Neuronal stem cell (in vitro differentiated cells): ENCODE results near the gene PLXNA1.

Source experiments
- DNase-seq: peaks from one replicate; pipeline ENCODE4 v3.0.0-alpha.2; 2013; ENCODE audit warnings: low spot score
- H2AFZ ChIP-seq: one replicate; pipeline ENCODE4 v1.6.1; 2013; ENCODE audit warnings: mild to moderate bottlenecking, low read length, inconsistent platforms
- H2AK5ac ChIP-seq: 2 replicates; pipeline ENCODE4 v1.6.1; 2013; ENCODE audit warnings: low read depth, mild to moderate bottlenecking, inconsistent platforms, low read length, moderate library complexity, mixed read lengths
- H2BK120ac ChIP-seq: 2 replicates; pipeline ENCODE4 v1.6.1; 2013; ENCODE audit warnings: low read depth, mild to moderate bottlenecking, inconsistent platforms, low read length, moderate library complexity, mixed read lengths
- H2BK12ac ChIP-seq: one replicate; pipeline ENCODE4 v1.6.1; 2013; ENCODE audit warnings: low read length, inconsistent platforms
- H2BK15ac ChIP-seq: 2 replicates; pipeline ENCODE4 v1.6.1; 2013; ENCODE audit warnings: mild to moderate bottlenecking, low read length, inconsistent platforms, mixed read lengths
- H2BK5ac ChIP-seq: one replicate; pipeline ENCODE4 v1.6.1; 2013; ENCODE audit warnings: inconsistent platforms, mild to moderate bottlenecking, low read length, moderate library complexity
- H3K14ac ChIP-seq: one replicate; pipeline ENCODE4 v1.6.1; 2013; ENCODE audit warnings: low read length, inconsistent platforms
- H3K18ac ChIP-seq: 2 replicates; pipeline ENCODE4 v1.6.1; 2013; ENCODE audit warnings: low read length, inconsistent platforms
- H3K23ac ChIP-seq: 2 replicates; pipeline ENCODE4 v1.6.1; 2013; ENCODE audit warnings: low read depth, mild to moderate bottlenecking, mixed read lengths, low read length, inconsistent platforms; ENCODE audit not compliant: poor library complexity
- H3K27ac ChIP-seq: replicated peaks from 3 replicates; pipeline ENCODE4 v1.5.1; 2013; ENCODE audit warnings: low read length, inconsistent platforms
- H3K27me3 ChIP-seq, 3 experiments: 2 replicates each; pipeline ENCODE4 v1.6.1; 2013; ENCODE audit warnings: low read length in 3 of 3, mild to moderate bottlenecking in 2 of 3, inconsistent platforms in 1 of 3, low read depth in 1 of 3, mixed read lengths in 1 of 3, moderate library complexity in 1 of 3; ENCODE audit not compliant: control insufficient read depth in 3 of 3, insufficient read depth in 3 of 3
- H3K36me3 ChIP-seq, 2 donors: replicated peaks in 1 of 2; 2 replicates each; pipeline ENCODE4 v1.6.1; 2013; ENCODE audit warnings: low read length in 2 of 2; ENCODE audit not compliant: control insufficient read depth in 2 of 2, insufficient read depth in 2 of 2
- H3K4ac ChIP-seq: 2 replicates; pipeline ENCODE4 v1.6.1; 2013; ENCODE audit warnings: inconsistent platforms, mild to moderate bottlenecking, low read length, moderate library complexity
- H3K4me1 ChIP-seq, 2 donors: 1 replicate in 1 of 2; 2 replicates in 1 of 2; pipeline ENCODE4 v1.6.1; 2013; ENCODE audit warnings: low read length in 2 of 2, low read depth in 1 of 2; ENCODE audit not compliant: control insufficient read depth in 2 of 2, insufficient read depth in 1 of 2
- H3K4me2 ChIP-seq: one replicate; pipeline ENCODE4 v1.6.1; 2013; ENCODE audit warnings: mild to moderate bottlenecking, low read length, inconsistent platforms; ENCODE audit not compliant: insufficient read depth, poor library complexity, severe bottlenecking
- H3K4me3 ChIP-seq, 2 donors: 2 replicates each; pipeline ENCODE4 v1.5.1; 2013; ENCODE audit warnings: low read length in 2 of 2, mild to moderate bottlenecking in 2 of 2, inconsistent platforms in 1 of 2, moderate library complexity in 1 of 2
- H3K79me1 ChIP-seq: one replicate; pipeline ENCODE4 v1.6.1; 2013; ENCODE audit warnings: low read depth, mild to moderate bottlenecking, inconsistent platforms, low read length, moderate library complexity
- H3K9ac ChIP-seq: one replicate; pipeline ENCODE4 v1.6.1; 2013; ENCODE audit warnings: mild to moderate bottlenecking, low read depth, low read length, inconsistent platforms; ENCODE audit not compliant: poor library complexity
- H3K9me3 ChIP-seq, 2 donors: replicated peaks in 1 of 2; 2 replicates each; pipeline versions ENCODE3 to v1.6.1; 2013; ENCODE audit warnings: low read length in 2 of 2, mild to moderate bottlenecking in 2 of 2, inconsistent platforms in 1 of 2, low read depth in 1 of 2, mixed read lengths in 1 of 2, moderate library complexity in 1 of 2; ENCODE audit not compliant: control insufficient read depth in 2 of 2, insufficient read depth in 1 of 2
- H4K8ac ChIP-seq: one replicate; pipeline ENCODE4 v1.6.1; 2013; ENCODE audit warnings: low read depth, mild to moderate bottlenecking, inconsistent platforms, low read length, moderate library complexity
- H4K91ac ChIP-seq: one replicate; pipeline ENCODE4 v1.6.1; 2013; ENCODE audit warnings: low read length, low read depth, mild to moderate bottlenecking, inconsistent platforms; ENCODE audit not compliant: poor library complexity
- WGBS, 2 donors: extraction: QIAGEN DNeasy Blood & Tissue Kit; methylation state at CpG; one replicate each; pipeline ENCODE4 v1.1.7; 2013; ENCODE audit warnings: missing lambda C conversion rate in 2 of 2, mixed read lengths in 1 of 2; ENCODE audit not compliant: insufficient read length in 2 of 2, insufficient replicate concordance in 1 of 2; ENCODE audit errors: extremely low coverage in 2 of 2; 5-methylcytosine and 5-hydroxymethylcytosine counted together

PLXNA1 gene

DNA sequence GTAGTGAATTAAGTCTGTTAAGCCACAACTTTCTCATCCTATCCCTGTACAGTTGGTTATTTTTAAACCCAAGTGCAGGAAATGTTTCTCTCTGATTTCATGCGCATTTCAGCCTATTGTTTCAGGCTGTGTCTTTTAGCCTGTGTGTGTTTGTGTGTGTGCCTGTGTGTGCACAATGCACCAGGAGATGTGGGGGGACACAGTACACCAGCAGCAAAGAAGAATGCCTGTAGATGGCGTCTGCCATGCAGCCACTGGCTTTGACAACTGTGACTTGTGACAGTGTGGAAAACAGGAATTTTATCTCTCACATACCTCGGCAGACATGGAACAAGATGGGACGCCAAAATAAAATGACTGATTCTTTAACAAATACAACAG lies 43.6 kb upstream of the PLXNA1 start:
- Histone ChIP-seq H3K14ac (no peak overlapping the region), H3K36me3 (no peaks in the 10 kb centered on the region), H3K18ac (no peak overlapping the region), H2BK15ac (no peak overlapping the region), H3K27ac (no peak overlapping the region), H3K4me1 (peaks cover 5 to 15% of the 10 kb centered on the region in 2 donors), H3K23ac (no peak overlapping the region), H2AK5ac (no peak overlapping the region), H3K4ac (no peak overlapping the region), H3K9me3 (no peaks in the 10 kb centered on the region), H2BK12ac (no peak overlapping the region), H2AFZ (no peak overlapping the region), H2BK120ac (no peak overlapping the region), H4K8ac (no peak overlapping the region), H3K79me1 (no peaks in the 10 kb centered on the region), H4K91ac (no peak overlapping the region), H2BK5ac (no peak overlapping the region), H3K9ac (no peak overlapping the region), H3K27me3 (no peaks in the 10 kb centered on the region), H3K4me3 (no peak overlapping the region), H3K4me2 (no peak overlapping the region)
- WGBS, 2 donors = no CpG with 5 or more reads among the region's 4 CpGs
- no peak for DNase-seq

DNA sequence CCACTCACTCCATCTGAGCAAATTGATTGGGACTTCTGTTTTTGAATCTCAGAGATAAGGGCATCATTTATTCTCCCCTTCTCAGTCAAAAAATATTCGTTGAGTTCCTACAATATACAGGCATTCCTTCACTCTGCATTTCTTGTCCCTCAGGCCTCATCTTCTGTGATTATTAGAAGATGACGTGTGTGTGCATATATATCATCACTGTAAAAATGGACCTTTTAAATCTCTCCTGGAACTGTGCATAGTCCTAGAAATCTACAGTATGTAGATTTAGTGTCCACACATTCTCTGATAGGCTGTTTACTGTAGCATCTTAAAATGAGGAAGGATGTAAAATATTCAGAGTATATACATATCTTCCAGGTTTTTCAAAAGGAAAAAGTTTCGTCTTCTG lies 43.2 kb upstream of the PLXNA1 start:
- Histone ChIP-seq H3K9me3 (no peaks in the 10 kb centered on the region), H3K9ac (no peak overlapping the region), H3K23ac (no peak overlapping the region)

DNA sequence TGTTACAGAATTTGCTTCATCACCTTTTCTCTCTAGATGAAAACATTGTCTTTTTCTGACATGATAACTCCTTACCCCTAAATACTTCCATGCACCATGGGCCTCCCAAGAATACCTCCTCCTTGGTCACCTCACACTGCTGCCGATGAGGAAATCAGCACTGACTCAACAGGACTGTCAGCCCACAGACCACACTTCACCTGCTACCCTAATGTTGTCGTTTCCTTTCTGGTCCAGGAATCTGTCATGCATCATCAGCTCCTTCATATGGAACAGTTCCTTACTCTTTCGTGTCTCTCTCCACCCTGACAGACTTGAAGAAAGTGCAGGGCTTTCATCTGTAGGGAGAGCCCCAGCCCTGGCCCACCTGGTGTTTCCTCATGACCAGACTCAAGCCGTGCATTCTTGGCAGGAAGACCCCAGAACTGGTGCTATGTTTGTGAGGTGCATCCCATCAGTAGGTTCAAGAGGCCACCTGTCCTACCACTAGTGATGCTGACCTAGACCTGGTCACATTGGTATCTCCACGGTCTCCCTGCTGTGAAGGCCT lies 41.1 kb upstream of the PLXNA1 start:
- no peak overlapping the region for H3K23ac ChIP-seq
- no peak overlapping the region for H4K91ac ChIP-seq
- no peak overlapping the region for H2AFZ ChIP-seq
- H2BK12ac ChIP-seq = no peak overlapping the region
- H3K79me1 ChIP-seq = no peaks in the 10 kb centered on the region
- no CpG with 5 or more reads among the region's 5 CpGs for WGBS, 2 donors
- H2AK5ac ChIP-seq = no peak overlapping the region
- H3K4me3 ChIP-seq = no peak overlapping the region
- no peak overlapping the region for H3K4ac ChIP-seq
- no peak for DNase-seq
- H3K4me2 ChIP-seq = no peak overlapping the region
- H3K36me3 ChIP-seq = no peaks in the 10 kb centered on the region
- no peak overlapping the region for H3K9ac ChIP-seq
- H3K27ac ChIP-seq = no peak overlapping the region
- H3K4me1 ChIP-seq = peaks cover 7 to 17% of the 10 kb centered on the region in 2 donors
- no peaks in the 10 kb centered on the region for H3K27me3 ChIP-seq
- H2BK120ac ChIP-seq = no peak overlapping the region
- no peak overlapping the region for H2BK15ac ChIP-seq
- no peaks in the 10 kb centered on the region for H3K9me3 ChIP-seq
- no peak overlapping the region for H2BK5ac ChIP-seq
- no peak overlapping the region for H3K18ac ChIP-seq
- H4K8ac ChIP-seq = no peak overlapping the region
- H3K14ac ChIP-seq = no peak overlapping the region

More for the DNA sequence above, 43.2 kb upstream of the PLXNA1 start:
- no peak overlapping the region for H2BK120ac ChIP-seq
- WGBS, 2 donors = no CpG with 5 or more reads among the region's 3 CpGs
- H2BK12ac ChIP-seq = no peak overlapping the region
- H2AFZ ChIP-seq = no peak overlapping the region
- H3K4me2 ChIP-seq = no peak overlapping the region
- no peak overlapping the region for H3K4me3 ChIP-seq
- no peak overlapping the region for H3K27ac ChIP-seq
- no peak overlapping the region for H4K91ac ChIP-seq
- no peak overlapping the region for H3K18ac ChIP-seq
- H2BK5ac ChIP-seq = no peak overlapping the region
- no peak overlapping the region for H3K14ac ChIP-seq
- peaks cover 5 to 15% of the 10 kb centered on the region in 2 donors for H3K4me1 ChIP-seq
- no peaks in the 10 kb centered on the region for H3K79me1 ChIP-seq
- H3K36me3 ChIP-seq = no peaks in the 10 kb centered on the region
- no peak for DNase-seq
- no peak overlapping the region for H2BK15ac ChIP-seq
- no peak overlapping the region for H2AK5ac ChIP-seq
- no peaks in the 10 kb centered on the region for H3K27me3 ChIP-seq
- H4K8ac ChIP-seq = no peak overlapping the region
- no peak overlapping the region for H3K4ac ChIP-seq

DNA sequence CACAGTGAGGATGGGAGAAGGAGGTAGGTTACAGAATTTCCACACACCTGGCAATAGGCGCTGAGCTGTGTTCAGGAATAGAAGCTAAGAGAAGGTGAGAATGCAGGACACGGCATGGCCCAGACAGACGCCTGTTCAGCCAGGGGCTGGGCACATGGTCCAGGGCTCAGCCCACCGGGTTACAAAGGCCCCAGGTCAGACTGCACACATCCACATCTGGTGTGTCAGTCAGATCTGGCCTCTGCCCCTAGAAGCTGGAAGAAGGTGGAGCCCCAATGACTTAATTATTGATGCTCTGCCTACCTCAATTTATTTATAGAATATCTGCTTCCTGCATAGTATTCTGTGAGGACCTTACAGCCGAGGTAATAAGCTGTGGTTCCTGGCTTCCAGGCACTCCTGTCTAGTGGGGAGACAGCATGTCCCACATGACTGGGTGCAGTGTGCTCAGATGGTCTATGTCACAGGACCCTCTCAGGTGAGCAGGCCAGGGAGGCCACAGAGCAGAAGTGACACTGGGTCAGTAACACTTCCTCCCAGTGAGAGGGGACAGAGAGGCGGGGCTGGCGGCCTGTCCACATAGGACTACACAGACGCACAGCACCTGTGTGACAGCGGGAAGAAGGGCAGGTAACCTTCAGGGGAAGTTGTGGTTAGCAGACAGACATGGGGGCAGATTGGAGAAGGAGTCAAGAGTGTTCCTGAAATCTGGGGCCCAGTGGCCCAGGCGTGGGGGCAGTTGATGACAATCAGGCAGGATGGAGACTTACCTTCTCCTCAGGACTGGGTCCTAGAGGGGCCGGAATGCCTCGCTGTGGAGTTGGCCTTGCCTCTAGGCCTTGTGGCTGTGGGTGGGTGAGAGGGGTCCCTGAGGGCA lies 38.6 kb upstream of the PLXNA1 start:
- H3K27me3 ChIP-seq = no peaks in the 10 kb centered on the region
- peaks cover 7 to 10% of the 10 kb centered on the region in 2 donors for H3K4me1 ChIP-seq
- H3K79me1 ChIP-seq = no peaks in the 10 kb centered on the region
- no peak overlapping the region for H2BK12ac ChIP-seq
- no peak overlapping the region for H3K4ac ChIP-seq
- no peak overlapping the region for H3K4me2 ChIP-seq
- no peak overlapping the region for H3K27ac ChIP-seq
- no peak overlapping the region for H4K8ac ChIP-seq
- no peak overlapping the region for H2AFZ ChIP-seq
- WGBS, 2 donors = no CpG with 5 or more reads among the region's 12 CpGs
- no peak for DNase-seq
- peak overlapping the region; percentile 58 for H3K18ac ChIP-seq
- no peak overlapping the region for H3K23ac ChIP-seq
- peak overlapping the region in 1 of 2 donors; percentile 27 for H3K4me3 ChIP-seq
- no peak overlapping the region for H2BK120ac ChIP-seq
- no peak overlapping the region for H3K14ac ChIP-seq
- no peak overlapping the region for H2BK15ac ChIP-seq
- H3K9ac ChIP-seq = no peak overlapping the region
- H2AK5ac ChIP-seq = no peak overlapping the region
- no peak overlapping the region for H4K91ac ChIP-seq
- peaks cover 0 to 1% of the 10 kb centered on the region in 2 donors for H3K36me3 ChIP-seq
- H3K9me3 ChIP-seq = no peaks in the 10 kb centered on the region
- no peak overlapping the region for H2BK5ac ChIP-seq
